MM.1S (cell line): ENCODE results near the gene SLC8A1.

ENCODE experiments used
- DNase-seq: peaks from one replicate; pipeline ENCODE4 v3.0.0-alpha.2; 2015
- H2AFZ ChIP-seq: fragments of 300-600 bp; sonication (generic); 2 replicates; pipeline ENCODE4 v1.6.0; 2016; ENCODE audit warnings: antibody characterized with exemption, low read length
- H3F3A ChIP-seq: fragments of 300-600 bp; sonication (generic); 2 replicates; pipeline ENCODE4 v1.6.1; 2016; ENCODE audit warnings: mild to moderate bottlenecking, antibody characterized with exemption, low read length, moderate library complexity, mixed read lengths; ENCODE audit not compliant: insufficient read depth
- H3K27ac ChIP-seq: fragments of 300-600 bp; sonication (generic); 2 replicates; pipeline ENCODE4 v1.5.1; 2016; ENCODE audit warnings: mild to moderate bottlenecking, low read length
- H3K27me3 ChIP-seq: fragments of 300-600 bp; sonication (generic); replicated peaks from 2 replicates; pipeline ENCODE4 v1.6.0; 2016; ENCODE audit warnings: low read length; ENCODE audit not compliant: insufficient read depth
- H3K36me3 ChIP-seq: fragments of 300-600 bp; sonication (generic); replicated peaks from 2 replicates; pipeline ENCODE4 v1.6.1; 2016; ENCODE audit warnings: mild to moderate bottlenecking, low read length, mixed read lengths; ENCODE audit not compliant: insufficient read depth
- H3K4me1 ChIP-seq: fragments of 300-600 bp; sonication (generic); 2 replicates; pipeline ENCODE4 v1.6.1; 2016; ENCODE audit warnings: low read length, mixed read lengths
- H3K4me2 ChIP-seq: fragments of 300-600 bp; sonication (generic); 2 replicates; pipeline ENCODE4 v1.6.0; 2016; ENCODE audit warnings: low read depth, low read length
- H3K4me3 ChIP-seq: fragments of 300-600 bp; sonication (generic); 2 replicates; pipeline ENCODE4 v1.5.1; 2016; ENCODE audit warnings: low read length, mixed read lengths
- H3K79me2 ChIP-seq: fragments of 300-600 bp; sonication (generic); 2 replicates; pipeline ENCODE4 v1.6.1; 2016; ENCODE audit warnings: mixed run types, low read length, mixed read lengths
- H3K9ac ChIP-seq: fragments of 300-600 bp; sonication (generic); 2 replicates; pipeline ENCODE4 v1.6.1; 2016; ENCODE audit warnings: low read length, mixed read lengths
- H3K9me2 ChIP-seq: fragments of 300-600 bp; sonication (generic); replicated peaks from 2 replicates; pipeline ENCODE4 v1.6.1; 2016; ENCODE audit warnings: mild to moderate bottlenecking, low read length, mixed read lengths; ENCODE audit not compliant: insufficient read depth
- H3K9me3 ChIP-seq: fragments of 300-600 bp; sonication (generic); replicated peaks from 2 replicates; pipeline ENCODE4 v1.6.1; 2016; ENCODE audit warnings: mild to moderate bottlenecking, low read length, mixed read lengths; ENCODE audit not compliant: insufficient read depth
- H4K20me1 ChIP-seq: fragments of 300-600 bp; sonication (generic); 2 replicates; pipeline ENCODE4 v1.6.1; 2016; ENCODE audit warnings: mild to moderate bottlenecking, low read length, moderate library complexity, mixed read lengths; ENCODE audit not compliant: insufficient read depth
- EZH2 ChIP-seq: fragments of 300-600 bp; sonication (generic); optimal IDR thresholded peaks from 2 replicates; pipeline ENCODE3; 2017; ENCODE audit warnings: low read depth, mild to moderate bottlenecking, antibody characterized with exemption, low read length, mixed read lengths
- EZH2phosphoT487 ChIP-seq: fragments of 300-600 bp; sonication (generic); IDR thresholded peaks from 2 replicates; pipeline ENCODE4 v1.6.1; 2018; ENCODE audit warnings: antibody characterized with exemption, low read length
- TF ChIP-seq, protein P1 (sequence below): fragments of 300-600 bp; sonication (generic); IDR thresholded peaks from 2 replicates; pipeline ENCODE4 v1.5.1; 2016; ENCODE audit warnings: antibody characterized with exemption, low read length, mixed read lengths

The SLC8A1 gene

DNA sequence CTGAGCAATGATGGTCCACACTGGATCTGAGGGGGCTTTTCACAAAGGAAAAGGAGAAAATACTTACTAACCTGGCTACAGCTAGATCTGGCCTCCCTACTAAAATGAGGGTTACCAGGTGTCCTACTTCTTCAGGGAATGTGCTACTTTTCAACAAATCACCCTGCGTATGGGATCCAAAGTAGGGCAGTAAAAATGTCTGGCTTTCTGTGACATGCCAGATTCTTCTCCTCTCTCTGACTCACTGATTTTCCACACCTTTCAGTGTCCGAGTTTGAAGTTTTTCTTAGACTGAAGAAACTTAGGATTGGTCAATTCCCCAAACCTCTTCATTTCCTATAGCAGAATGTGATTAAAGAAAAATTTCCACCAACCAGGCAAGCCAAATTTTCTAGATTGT lies 71.2 kb downstream of the SLC8A1 start:
- H3K79me2 ChIP-seq = no peaks in the 10 kb centered on the region
- H2AFZ ChIP-seq = no peak overlapping the region
- H3K4me1 ChIP-seq = no peaks in the 10 kb centered on the region
- H3K27me3 ChIP-seq = no peaks in the 10 kb centered on the region
- H3K9me3 ChIP-seq = no peaks in the 10 kb centered on the region; the same call in 1 of the 2 replicates
- H3K27ac ChIP-seq = no peak overlapping the region
- TF ChIP-seq, protein P1, sequence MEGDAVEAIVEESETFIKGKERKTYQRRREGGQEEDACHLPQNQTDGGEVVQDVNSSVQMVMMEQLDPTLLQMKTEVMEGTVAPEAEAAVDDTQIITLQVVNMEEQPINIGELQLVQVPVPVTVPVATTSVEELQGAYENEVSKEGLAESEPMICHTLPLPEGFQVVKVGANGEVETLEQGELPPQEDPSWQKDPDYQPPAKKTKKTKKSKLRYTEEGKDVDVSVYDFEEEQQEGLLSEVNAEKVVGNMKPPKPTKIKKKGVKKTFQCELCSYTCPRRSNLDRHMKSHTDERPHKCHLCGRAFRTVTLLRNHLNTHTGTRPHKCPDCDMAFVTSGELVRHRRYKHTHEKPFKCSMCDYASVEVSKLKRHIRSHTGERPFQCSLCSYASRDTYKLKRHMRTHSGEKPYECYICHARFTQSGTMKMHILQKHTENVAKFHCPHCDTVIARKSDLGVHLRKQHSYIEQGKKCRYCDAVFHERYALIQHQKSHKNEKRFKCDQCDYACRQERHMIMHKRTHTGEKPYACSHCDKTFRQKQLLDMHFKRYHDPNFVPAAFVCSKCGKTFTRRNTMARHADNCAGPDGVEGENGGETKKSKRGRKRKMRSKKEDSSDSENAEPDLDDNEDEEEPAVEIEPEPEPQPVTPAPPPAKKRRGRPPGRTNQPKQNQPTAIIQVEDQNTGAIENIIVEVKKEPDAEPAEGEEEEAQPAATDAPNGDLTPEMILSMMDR = no peak
- no peak for TF ChIP-seq EZH2phosphoT487
- no peak overlapping the region for H3K9ac ChIP-seq
- H4K20me1 ChIP-seq = no peaks in the 10 kb centered on the region
- no peaks in the 10 kb centered on the region for H3K36me3 ChIP-seq
- no peaks in the 10 kb centered on the region for H3F3A ChIP-seq
- DNase-seq = no peak
- H3K4me3 ChIP-seq = no peak overlapping the region
- H3K9me2 ChIP-seq = no peaks in the 10 kb centered on the region
- no peak overlapping the region for H3K4me2 ChIP-seq

DNA sequence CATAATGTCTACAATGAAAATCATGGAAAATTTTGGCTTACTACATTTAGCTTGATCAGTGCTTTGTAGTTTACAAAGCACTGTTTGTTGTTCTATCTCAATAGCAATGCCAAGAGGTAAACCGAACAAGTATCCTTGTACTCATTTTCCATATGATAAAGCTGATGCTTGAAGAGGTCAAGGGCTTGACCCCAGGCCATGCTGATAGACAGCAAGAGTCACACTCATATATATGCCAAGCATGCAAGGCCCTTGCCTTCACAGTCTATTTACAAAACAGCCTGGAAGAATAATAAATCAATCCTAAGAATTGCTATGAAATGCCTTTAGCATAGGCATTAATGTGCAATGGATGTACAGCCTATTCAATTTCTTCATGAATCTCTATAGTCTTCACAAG lies 71.8 kb downstream of the SLC8A1 start:
- no peak overlapping the region for H2AFZ ChIP-seq
- no peaks in the 10 kb centered on the region for H3F3A ChIP-seq
- no peak overlapping the region for H3K4me3 ChIP-seq
- TF ChIP-seq, protein P1 = no peak
- TF ChIP-seq EZH2 = no peak
- no peaks in the 10 kb centered on the region for H3K27me3 ChIP-seq
- H3K4me1 ChIP-seq = no peaks in the 10 kb centered on the region
- no peaks in the 10 kb centered on the region for H3K9me2 ChIP-seq
- no peaks in the 10 kb centered on the region for H3K79me2 ChIP-seq
- H3K9me3 ChIP-seq = no peaks in the 10 kb centered on the region; the same call in 1 of the 2 replicates
- no peaks in the 10 kb centered on the region for H3K36me3 ChIP-seq
- no peak for DNase-seq
- no peak overlapping the region for H3K4me2 ChIP-seq
- no peak overlapping the region for H3K27ac ChIP-seq
- H4K20me1 ChIP-seq = no peaks in the 10 kb centered on the region
- H3K9ac ChIP-seq = no peak overlapping the region

DNA sequence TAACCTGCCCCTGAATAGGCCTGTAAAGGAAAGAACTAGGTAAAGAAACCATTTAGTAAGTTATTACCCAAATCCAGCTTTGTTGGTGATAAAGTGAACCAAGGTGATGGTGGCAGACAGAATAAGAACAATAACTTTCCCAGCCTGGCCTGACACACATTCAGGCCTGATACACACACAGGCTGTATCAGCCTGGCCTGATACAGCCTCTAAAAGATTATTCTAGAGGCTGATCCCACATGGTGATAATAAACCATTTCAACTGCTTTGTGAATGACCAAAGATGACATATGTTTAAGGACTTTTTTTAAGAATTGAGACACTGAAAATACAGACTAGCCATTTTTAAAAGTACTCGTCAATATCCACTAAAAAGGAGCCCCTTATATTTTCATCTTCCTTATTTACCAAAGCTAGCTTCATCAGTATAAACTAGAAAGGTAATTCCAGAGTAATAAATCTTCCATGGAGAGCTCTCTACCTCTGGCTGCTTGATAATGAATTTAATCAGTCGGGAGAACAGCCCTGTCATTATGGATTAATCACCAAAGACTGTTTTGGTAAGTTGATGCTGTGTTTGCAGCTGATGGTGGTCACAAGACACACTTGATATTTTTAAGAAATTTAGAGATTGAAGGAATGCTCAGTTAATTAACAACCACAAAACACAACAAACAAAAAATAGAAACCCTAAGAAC lies 77.2 kb downstream of the SLC8A1 start:
- H3K27me3 ChIP-seq = no peaks in the 10 kb centered on the region
- H3K4me2 ChIP-seq = no peak overlapping the region
- H4K20me1 ChIP-seq = no peaks in the 10 kb centered on the region
- no peaks in the 10 kb centered on the region for H3K36me3 ChIP-seq
- H3K4me3 ChIP-seq = no peak overlapping the region
- no peaks in the 10 kb centered on the region for H3K4me1 ChIP-seq
- no peaks in the 10 kb centered on the region for H3F3A ChIP-seq
- H3K9me2 ChIP-seq = no peaks in the 10 kb centered on the region
- no peak overlapping the region for H2AFZ ChIP-seq
- TF ChIP-seq EZH2phosphoT487 (no peak), EZH2 (no peak)
- TF ChIP-seq, protein P1 = no peak
- no peaks in the 10 kb centered on the region for H3K79me2 ChIP-seq
- H3K9me3 ChIP-seq = no peaks in the 10 kb centered on the region
- H3K27ac ChIP-seq = no peak overlapping the region
- no peak overlapping the region for H3K9ac ChIP-seq
- no peak for DNase-seq
